ENCODE measurements around the gene HOXD11.

The HOXD11 gene

DNA sequence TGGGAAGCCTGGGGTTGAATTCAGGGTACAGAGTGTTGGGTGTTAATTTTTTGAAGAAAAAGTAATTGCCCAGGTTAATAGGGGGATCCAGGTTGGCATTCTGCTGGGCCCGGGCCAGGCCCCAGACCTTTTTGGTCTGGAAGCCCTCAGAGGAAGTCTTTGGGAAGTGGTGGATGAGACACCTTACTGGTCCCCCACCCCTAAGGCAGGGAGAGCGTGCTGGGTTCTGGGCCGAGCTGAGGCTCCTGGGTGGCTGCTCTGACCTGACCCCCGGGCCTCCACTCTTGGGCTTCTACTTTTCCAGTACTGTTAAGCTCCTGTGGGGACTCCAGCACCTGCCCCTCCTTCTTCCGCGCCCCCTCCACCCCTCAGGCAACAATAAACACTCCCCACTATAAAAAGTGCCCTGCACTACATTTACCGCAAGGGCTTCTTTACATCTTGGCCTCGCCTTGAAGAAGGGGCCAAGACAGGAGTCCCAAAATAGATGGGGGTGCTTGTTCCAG lies 49.3 kb downstream of the HOXD11 start:
- intact Hi-C loops (cut with DNase I; ENCODE audit: low total_unique reads), result loop anchor here (10.0 kb wide), 1 partner anchor 98 kb away; no protein-coding TSS in a partner anchor
- H3K9me3 ChIP-seq, result no peaks in the 10 kb centered on the region
- no peak for DNase-seq
- no peak overlapping the region for H3K4me3 ChIP-seq
- H3K36me3 ChIP-seq, result peaks cover 8 to 36% (median 15%) of the 10 kb centered on the region in 3 donors
- peaks cover 0 to 77% of the 10 kb centered on the region in 2 donors for H3K27me3 ChIP-seq
- TF ChIP-seq CTCF (IDR thresholded peaks at IDR 0.05), result no peak
- no peak overlapping the region for H3K27ac ChIP-seq
- peaks cover 0 to 34% (median 27%) of the 10 kb centered on the region in 4 donors for H3K4me1 ChIP-seq

DNA sequence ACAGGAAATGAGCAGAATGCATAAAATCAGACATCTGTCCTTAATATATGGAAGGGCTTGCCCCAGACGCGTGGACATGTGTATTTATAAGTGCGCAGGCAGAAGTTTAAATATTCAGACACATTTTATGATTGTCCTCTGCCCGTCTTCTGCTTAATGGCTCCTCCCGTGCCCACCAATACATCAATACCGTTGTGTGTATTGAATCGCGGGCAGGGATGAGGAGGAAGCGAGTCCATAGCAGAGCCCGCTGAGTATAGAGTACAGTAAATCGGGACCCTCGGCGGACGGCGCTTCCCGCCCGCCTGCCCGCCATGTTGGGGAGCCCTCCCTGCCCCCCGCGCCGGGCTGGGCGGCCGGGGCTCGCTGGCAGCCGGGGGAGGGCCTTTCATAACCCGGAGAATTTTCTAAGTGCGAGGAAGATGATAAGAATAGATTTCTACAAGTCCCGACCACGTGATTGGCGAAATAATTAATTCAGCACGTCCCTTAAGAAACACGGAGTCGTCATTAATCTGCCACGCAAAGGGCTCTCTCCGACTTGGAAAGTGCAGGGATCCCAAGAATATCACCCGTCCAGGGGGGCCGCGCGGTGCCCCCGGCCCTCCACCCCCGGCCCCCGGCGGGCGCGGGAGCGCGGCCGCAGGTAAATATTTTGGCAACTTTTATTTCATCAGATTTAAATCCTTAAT lies 49.9 kb downstream of the HOXD11 start, which contains the start of gene HOXD3:
TSS of gene HOXD3 (plus strand) at position 501 of the 692 bp plus-strand sequence. CDS start 11,808 bp downstream, outside the sequence.
- peaks cover 0 to 39% (median 27%) of the 10 kb centered on the region in 4 donors for H3K4me1 ChIP-seq
- no peak within 1 kb of the TSS for H3K4me3 ChIP-seq
- H3K9me3 ChIP-seq, result no peaks in the 10 kb centered on the region
- H3K36me3 ChIP-seq, result peaks cover 8 to 31% (median 15%) of the 10 kb centered on the region in 3 donors
- TF ChIP-seq CTCF (IDR thresholded peaks at IDR 0.05), result no peak
- H3K27me3 ChIP-seq, result peaks cover 0 to 72% of the 10 kb centered on the region in 2 donors
- H3K27ac ChIP-seq, result no peak within 1 kb of the TSS
- no peak for DNase-seq
- intact Hi-C loops (cut with DNase I; ENCODE audit: low total_unique reads), result loop anchor here (10.0 kb wide), 1 partner anchor 98 kb away; no protein-coding TSS in a partner anchor

DNA sequence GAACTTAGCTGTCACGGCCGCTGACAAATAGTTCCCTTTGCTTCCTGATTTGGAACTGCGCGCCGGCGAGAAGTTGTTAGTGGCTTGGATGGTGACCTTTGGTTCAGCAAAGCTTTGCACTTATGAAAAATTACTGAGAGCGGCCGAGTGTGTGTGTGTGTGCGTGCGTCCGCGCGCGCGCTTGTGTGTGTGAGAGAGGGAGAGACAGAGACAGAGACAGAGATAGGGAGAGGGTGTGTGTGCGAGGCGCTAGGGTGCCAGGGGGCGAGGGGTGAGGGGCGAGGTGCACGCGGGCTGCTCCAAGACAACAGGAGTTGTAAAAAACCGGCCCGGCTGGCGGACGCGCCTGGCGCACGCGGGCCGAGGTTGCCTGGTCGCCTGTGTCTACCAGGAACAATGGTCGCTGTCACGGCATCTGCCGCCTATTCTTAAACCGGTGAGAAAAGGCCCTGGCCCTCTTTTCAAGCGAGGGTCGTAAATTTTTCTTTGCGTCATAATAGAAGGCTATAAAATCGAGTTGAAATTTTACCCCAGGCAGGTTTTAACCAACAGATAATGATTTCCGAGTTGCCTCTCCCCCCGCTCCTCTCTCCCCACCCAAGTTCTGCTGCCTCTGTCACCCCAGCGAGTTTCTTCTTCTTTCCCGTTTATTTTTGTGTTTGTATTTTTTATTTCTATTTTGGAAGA lies 50.6 kb downstream of the HOXD11 start:
- DNase-seq, result no peak
- intact Hi-C loops (cut with DNase I; ENCODE audit: low total_unique reads), result loop anchor here (10.0 kb wide), 1 partner anchor 97 kb away; no protein-coding TSS in a partner anchor
- TF ChIP-seq CTCF (IDR thresholded peaks at IDR 0.05), result no peak
- peaks cover 0 to 46% (median 33%) of the 10 kb centered on the region in 4 donors for H3K4me1 ChIP-seq
- no peak overlapping the region for H3K4me3 ChIP-seq
- H3K27me3 ChIP-seq, result peaks cover 0 to 70% of the 10 kb centered on the region in 2 donors
- no peak overlapping the region for H3K27ac ChIP-seq
- peaks cover 6 to 24% (median 10%) of the 10 kb centered on the region in 3 donors for H3K36me3 ChIP-seq
- H3K9me3 ChIP-seq, result no peaks in the 10 kb centered on the region

DNA sequence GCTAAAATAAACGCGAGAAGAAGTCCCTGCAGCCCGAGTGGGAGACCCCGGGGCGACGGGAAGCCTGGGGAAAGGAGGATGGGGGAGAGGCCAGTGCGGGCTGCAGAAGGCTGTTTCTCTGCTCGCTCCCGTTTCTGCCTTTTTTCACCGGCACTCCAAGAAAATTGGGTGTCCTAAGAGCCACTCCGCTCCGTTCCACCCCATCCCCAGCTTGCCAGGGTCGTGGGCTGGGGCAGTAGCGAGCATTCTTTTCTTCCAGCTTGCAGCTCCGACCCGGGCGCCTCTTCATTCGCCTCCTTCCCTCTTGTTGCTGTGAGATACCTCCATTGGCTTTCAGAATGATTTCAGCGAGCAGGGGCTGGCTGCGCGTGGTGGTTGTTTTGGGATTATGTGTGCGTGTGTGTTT lies 51.1 kb downstream of the HOXD11 start:
- TF ChIP-seq CTCF (IDR thresholded peaks at IDR 0.05), result no peak
- peaks cover 0 to 50% (median 35%) of the 10 kb centered on the region in 4 donors for H3K4me1 ChIP-seq
- H3K4me3 ChIP-seq, result no peak overlapping the region
- intact Hi-C loops (cut with DNase I; ENCODE audit: low total_unique reads), result loop anchor here (10.0 kb wide), 1 partner anchor 97 kb away; no protein-coding TSS in a partner anchor
- peaks cover under 1 to 19% (median 5%) of the 10 kb centered on the region in 3 donors for H3K36me3 ChIP-seq
- H3K27me3 ChIP-seq, result peaks cover 0 to 70% of the 10 kb centered on the region in 2 donors
- no peaks in the 10 kb centered on the region for H3K9me3 ChIP-seq
- no peak for DNase-seq
- H3K27ac ChIP-seq, result no peak overlapping the region

- no peak for TF ChIP-seq CTCF (IDR thresholded peaks at IDR 0.05)
- intact Hi-C loops (cut with DNase I; ENCODE audit: low total_unique reads), result loop anchor here (10.0 kb wide), 1 partner anchor 96 kb away; no protein-coding TSS in a partner anchor
- Histone ChIP-seq H3K4me1 (peaks cover 0 to 50% (median 35%) of the 10 kb centered on the region in 4 donors), H3K36me3 (peaks cover 0 to 11% (median 0%) of the 10 kb centered on the region in 3 donors), H3K27ac (no peak overlapping the region), H3K27me3 (peaks cover 0 to 78% of the 10 kb centered on the region in 2 donors), H3K4me3 (peak overlapping the region in 1 of 2 donors; percentile 41), H3K9me3 (no peaks in the 10 kb centered on the region)
- no peak for DNase-seq
These were observed 52.0 kb downstream of the HOXD11 start for GRCh38 chr2:176158855-176159662.
